Stimulated activated CD4-positive, alpha-beta T cell treated with anti-CD3 and anti-CD28 coated beads, Interleukin-12 subunit alpha, Interleukin-12 subunit beta, amount 100 ng/mL, for 4 hours (primary cell): ENCODE measurements around the gene SKAP1.
A peak's percentile ranks its signal among the peaks of the same experiment; 100 is the strongest.

ENCODE experiments used
- DNase-seq: peaks from one replicate; pipeline ENCODE4 v3.0.0-alpha.2; 2020

Gene SKAP1

GRCh38 chr17:48161127-48161905, 268.7 kb downstream of the SKAP1 start:
- DNase-seq = no peak

- DNase-seq = no peak
These were observed 269.6 kb downstream of the SKAP1 start for GRCh38 chr17:48160177-48161081.

- DNase-seq = no peak
These were observed 270.8 kb downstream of the SKAP1 start for GRCh38 chr17:48159232-48159631.

- DNase-seq = no peak
These were observed 274.0 kb downstream of the SKAP1 start for GRCh38 chr17:48155889-48156611.

- no peak for DNase-seq
These were observed 276.2 kb downstream of the SKAP1 start for GRCh38 chr17:48153691-48154358.

GRCh38 chr17:48152289-48152688, 277.7 kb downstream of the SKAP1 start:
- DNase-seq = no peak

DNA sequence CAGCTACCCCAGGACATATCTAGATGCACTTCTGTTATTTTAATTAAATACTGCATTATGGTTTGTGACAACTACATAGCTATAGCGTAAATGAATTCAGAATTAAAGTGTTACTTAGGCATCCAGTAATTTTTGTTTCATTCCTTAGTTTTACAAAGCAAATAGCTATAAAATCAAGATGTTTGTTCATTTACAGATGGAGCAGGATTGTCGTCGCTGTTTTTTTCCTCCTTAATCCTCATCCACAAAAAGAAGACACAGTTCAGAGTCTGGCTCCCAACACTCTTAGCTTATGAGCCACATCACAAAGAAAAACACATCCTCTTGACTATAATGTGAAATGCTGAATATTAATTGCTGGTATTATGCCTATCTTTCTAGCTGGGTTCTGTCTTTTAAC, 278.8 kb downstream of the SKAP1 start:
- no peak for DNase-seq

DNA sequence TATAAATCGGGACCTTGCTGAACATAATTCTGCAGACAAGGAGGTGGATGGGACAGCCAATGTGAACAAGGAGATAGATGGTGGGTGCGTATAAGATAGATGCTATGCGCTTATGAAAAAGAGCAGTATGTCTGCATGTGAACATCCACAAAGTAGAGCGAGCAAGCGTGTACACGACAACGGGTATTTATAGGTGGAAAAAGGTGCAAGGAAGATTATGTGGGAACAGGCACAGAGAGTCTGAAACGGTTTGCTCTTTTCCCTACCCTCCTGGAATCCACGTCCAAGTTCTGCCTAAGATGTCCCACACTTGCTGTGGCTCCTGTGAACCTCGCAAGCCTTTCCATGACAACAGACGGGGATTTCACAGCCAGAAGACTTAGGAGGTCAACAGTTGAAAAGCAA, 279.4 kb downstream of the SKAP1 start:
- no peak for DNase-seq

- DNase-seq = no peak
These were observed 280.1 kb downstream of the SKAP1 start for GRCh38 chr17:48149787-48150463.

DNA sequence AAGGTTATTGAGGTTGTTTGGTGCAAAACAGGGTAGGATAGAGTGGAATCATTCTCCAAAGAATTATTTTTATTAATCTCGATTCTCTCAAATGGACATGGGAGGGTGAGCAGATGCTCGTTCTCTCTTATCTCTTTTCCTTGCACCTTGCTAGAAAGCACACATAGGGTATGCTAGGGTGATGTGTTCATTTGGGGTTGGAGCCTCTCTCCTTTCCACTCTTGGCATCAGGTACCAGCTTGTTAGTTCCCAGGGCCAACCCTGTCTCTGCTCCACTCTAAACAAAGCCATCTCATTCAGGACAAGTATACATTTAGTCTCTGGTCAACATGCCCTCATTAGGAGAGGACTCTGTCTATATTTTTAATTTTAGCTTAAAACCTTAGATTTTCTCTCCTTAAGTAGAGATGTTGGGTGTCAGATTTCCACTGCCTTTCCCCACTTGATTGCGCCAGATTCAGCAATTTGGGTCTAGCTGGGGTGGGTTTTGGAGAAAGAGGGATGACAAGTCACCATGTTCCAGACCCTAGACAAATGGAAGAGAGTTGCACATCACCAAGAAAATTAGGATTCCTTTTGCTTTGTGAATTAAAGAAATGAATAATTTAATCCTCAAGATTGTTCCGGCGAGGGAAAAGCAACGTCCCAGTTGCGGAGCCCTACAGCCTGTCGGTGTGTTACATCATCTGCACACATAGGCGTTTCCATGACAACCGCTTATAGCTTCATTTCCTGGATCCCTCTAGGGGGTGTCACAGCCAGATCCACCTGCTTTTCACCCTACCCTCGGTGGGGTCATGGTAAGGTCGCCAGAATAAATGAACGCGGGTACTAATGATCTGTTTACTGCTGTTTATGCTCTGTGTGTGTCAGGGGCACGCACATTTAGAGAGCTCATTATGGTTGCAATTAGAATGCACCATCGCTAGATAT, 280.9 kb downstream of the SKAP1 start:
- no peak for DNase-seq

DNA sequence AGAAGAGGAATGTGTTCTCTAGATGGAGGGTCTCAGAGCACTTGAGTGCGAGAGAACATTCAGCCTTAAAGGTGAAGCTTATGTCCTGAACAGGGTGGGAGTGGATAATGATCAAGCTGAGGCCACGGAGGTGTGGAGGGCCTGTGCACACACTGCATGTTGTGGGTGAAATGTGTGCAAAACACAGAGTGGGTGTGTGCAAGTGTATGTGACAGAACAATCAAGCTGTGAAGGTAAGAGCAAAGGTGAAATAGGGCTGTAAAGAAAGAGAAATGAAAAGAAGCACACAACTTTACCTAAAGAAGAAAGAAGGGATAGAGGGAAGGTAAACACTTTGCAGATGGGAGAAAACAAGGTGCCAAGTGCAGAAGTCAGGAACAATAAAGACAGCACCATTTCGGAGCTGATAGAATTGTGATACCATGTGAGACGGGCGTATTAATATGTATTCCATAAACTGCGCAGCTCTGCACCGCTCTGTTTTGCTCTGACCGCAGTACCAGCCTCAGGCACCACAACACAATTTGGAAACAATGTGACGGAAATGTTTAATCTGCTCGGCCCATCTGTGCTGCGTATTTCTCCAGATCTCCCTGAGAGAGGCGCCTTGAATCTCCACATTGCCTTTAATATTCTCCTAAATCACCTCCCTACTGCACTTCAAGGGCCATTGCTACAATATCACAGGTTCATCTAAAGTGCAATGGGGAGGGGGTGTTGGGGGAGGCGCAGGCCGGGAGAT, 281.8 kb downstream of the SKAP1 start:
- DNase-seq = no peak

DNA sequence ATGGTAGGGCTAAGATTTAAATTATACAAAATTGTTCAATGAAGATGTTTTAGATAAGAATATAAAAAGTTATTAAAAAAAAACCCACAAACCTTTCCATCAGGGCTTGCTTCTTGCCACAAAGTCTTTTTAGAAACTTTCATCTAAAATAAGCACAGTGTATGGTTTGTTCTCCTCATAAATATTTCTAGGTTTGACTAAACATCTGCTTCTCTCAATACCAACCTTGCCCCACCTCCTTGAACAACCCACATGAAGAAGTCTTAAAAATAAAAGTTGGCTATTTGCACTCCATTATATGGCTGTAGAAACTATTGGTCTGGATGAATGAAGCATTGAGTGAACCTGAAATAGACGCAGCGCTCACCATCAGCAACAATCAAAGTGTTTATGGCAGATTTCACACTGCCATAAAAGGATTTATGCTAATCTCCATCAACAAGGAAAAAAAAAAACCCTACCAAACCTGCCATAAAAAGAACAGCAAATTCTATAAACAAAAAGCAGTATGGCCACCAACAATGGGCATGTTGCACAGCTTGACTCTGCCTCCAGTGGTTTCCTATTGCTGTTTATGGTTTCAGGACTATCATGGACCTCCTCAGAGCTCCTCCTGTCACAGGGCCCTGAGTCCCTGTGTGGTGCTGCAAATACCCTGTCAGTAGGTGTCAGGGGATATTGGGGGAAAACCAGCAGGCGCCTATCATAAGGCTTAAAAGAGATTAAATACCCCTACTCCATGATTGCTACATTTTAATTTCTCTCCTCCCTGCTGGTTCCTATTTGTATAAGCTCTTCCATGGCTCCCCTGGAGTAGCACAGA, 284.8 kb downstream of the SKAP1 start:
- no peak for DNase-seq

DNA sequence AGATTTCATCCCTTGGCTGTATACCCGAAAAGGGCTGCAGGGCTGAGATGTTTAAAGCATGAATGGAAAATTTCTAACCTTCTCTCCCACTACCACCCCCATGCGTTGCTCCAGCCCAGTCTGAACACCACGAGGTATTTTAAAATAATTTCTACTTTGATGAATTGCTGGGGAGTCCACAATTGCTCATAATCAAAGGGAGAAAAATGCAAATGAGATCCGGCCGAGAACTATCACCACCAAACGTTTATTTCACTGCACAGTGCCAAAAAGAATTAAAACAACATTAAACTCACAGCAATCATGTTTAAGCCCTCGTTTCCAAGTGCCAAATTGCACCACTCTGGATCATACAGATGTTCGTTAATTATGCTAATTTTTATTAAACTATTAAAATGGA, 285.8 kb downstream of the SKAP1 start:
- DNase-seq = no peak

DNA sequence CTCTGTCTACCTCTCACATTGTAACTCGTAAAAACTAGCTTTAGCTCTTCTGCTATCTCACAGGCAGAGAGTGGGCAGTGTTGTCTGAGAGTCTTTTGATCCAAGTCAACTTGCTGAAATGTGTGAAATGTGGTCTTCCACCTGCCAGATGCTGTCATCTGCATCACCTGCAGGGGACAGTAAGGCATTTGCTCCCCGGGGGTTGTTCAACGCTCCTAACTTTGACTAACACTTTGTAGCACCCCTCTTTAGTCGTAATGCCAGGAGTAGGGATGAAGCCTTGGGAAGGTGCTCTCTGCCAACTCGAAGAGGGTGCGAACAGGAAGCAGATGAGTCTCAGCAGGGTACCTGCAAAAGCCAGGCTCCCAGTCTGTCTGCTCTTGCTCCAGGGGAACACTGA, 286.4 kb downstream of the SKAP1 start:
- DNase-seq = no peak

- DNase-seq = no peak
These were observed 290.1 kb downstream of the SKAP1 start for GRCh38 chr17:48139944-48140343.

DNA sequence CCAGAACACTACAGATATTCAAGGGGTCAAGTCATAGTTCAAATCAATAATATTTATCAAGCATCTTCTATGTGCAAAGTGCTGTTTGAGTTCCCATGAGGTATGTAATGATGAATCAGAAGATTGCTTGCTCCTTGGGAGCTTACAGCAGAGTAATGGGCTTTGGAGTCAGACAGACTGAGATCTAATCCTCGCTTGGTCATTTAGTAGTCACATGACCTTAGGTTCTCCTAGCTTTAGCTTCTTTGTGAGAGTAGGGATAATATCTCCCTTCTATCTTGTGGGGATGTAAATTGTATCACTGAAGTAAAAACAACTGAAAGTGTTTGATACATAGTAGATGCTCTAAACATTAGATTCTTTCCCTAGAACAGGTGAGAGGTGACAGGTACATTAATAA, 292.4 kb downstream of the SKAP1 start:
- no peak for DNase-seq

- DNase-seq = no peak
These were observed 295.0 kb downstream of the SKAP1 start for GRCh38 chr17:48134912-48135480.

- DNase-seq = no peak
These were observed 297.6 kb downstream of the SKAP1 start for GRCh38 chr17:48132385-48132784.

GRCh38 chr17:48131216-48131824, 298.7 kb downstream of the SKAP1 start:
- peak; percentile 31 for DNase-seq
